SK-N-SH (cell line): ENCODE data around the gene TRIM22. TPM values are rescaled to one million over a fixed set of nuclear protein-coding genes. Genes with fewer than 3 reads are reported as not detected.

ENCODE experiments used
- CTCF ChIA-PET: fragments of 300-600, 350-600 bp; formaldehyde crosslinking; extraction: SDS; loops from one replicate; lab custom pipeline; 2021; lab: Yijun Ruan, JAX
- POLR2A ChIA-PET: fragments of 350-600 bp; sonication (Branson Sonifier 250); formaldehyde crosslinking; extraction: SDS; loops from one replicate; lab custom pipeline; 2020; ENCODE audit warnings: antibody characterized with exemption, inconsistent platforms; lab: Yijun Ruan, JAX
- DNase-seq: peaks from one replicate; pipeline ENCODE4 v3.0.0; 2012
- H2AFZ ChIP-seq: fragments of 200-600 bp; sonication (generic); 2 replicates; pipeline ENCODE4 v1.8.1; 2016; ENCODE audit warnings: antibody characterized with exemption, mild to moderate bottlenecking, low read depth
- H3F3A ChIP-seq: fragments of 200-600 bp; sonication (generic); replicated peaks from 2 replicates; pipeline ENCODE3; 2016; ENCODE audit warnings: antibody characterized with exemption, mild to moderate bottlenecking; ENCODE audit not compliant: insufficient read depth
- H3K27ac ChIP-seq, 2 experiments: fragments of 200-500 bp in 1 of 2; fragments of 200-600 bp in 1 of 2; sonication (Bioruptor generic) in 1 of 2; sonication (generic), shearing (Covaris generic) in 1 of 2; 2 replicates each; pipeline versions ENCODE4 v1.5.1 to v1.6.1; 2014 to 2016; ENCODE audit warnings: low read depth in 2 of 2, inconsistent platforms in 1 of 2, low read length in 1 of 2, mild to moderate bottlenecking in 1 of 2, mixed read lengths in 1 of 2
- H3K27me3 ChIP-seq: fragments of 200-600 bp; sonication (generic), shearing (Covaris generic); 2 replicates; pipeline ENCODE4 v1.6.1; 2016; ENCODE audit warnings: mixed run types; ENCODE audit not compliant: insufficient read depth
- H3K36me3 ChIP-seq, 2 experiments: fragments of 200-500 bp in 1 of 2; fragments of 200-600 bp in 1 of 2; sonication (Bioruptor generic) in 1 of 2; sonication (generic) in 1 of 2; replicated peaks in 1 of 2; 2 replicates each; pipeline versions ENCODE3 to v1.5.1; 2014 to 2016; ENCODE audit warnings: low read length in 1 of 2, mild to moderate bottlenecking in 1 of 2; ENCODE audit not compliant: insufficient read depth in 2 of 2, control insufficient read depth in 1 of 2
- H3K4me1 ChIP-seq, 2 experiments: fragments of 200-500 bp in 1 of 2; fragments of 200-600 bp in 1 of 2; sonication (Bioruptor generic) in 1 of 2; sonication (generic), shearing (Covaris generic) in 1 of 2; 2 replicates each; pipeline versions ENCODE4 v1.5.1 to v1.6.1; 2014 to 2016; ENCODE audit warnings: low read depth in 1 of 2, low read length in 1 of 2, mixed run types in 1 of 2; ENCODE audit not compliant: insufficient read depth in 2 of 2, control insufficient read depth in 1 of 2
- H3K4me2 ChIP-seq: fragments of 200-600 bp; sonication (generic), shearing (Covaris generic); 2 replicates; pipeline ENCODE4 v1.6.1; 2017; ENCODE audit warnings: mixed run types
- H3K4me3 ChIP-seq, 2 experiments: fragments of 200-500 bp in 1 of 2; fragments of 200-600 bp in 1 of 2; sonication (Bioruptor generic) in 1 of 2; sonication (generic), shearing (Covaris generic) in 1 of 2; 2 replicates each; pipeline versions ENCODE4 v1.5.1 to v1.8.1; 2014 to 2016; ENCODE audit warnings: low read depth in 2 of 2, inconsistent platforms in 1 of 2, low read length in 1 of 2, mild to moderate bottlenecking in 1 of 2, mixed read lengths in 1 of 2, moderate library complexity in 1 of 2
- H3K79me2 ChIP-seq: fragments of 200-600 bp; sonication (generic); 2 replicates; pipeline ENCODE4 v1.8.1; 2017; ENCODE audit warnings: mild to moderate bottlenecking; ENCODE audit not compliant: insufficient read depth
- H3K9ac ChIP-seq: fragments of 200-600 bp; sonication (generic); 2 replicates; pipeline ENCODE4 v1.6.1; 2017; ENCODE audit warnings: mixed run types
- H3K9me2 ChIP-seq: fragments of 200-600 bp; sonication (generic); 2 replicates; pipeline ENCODE4 v1.6.1; 2017; ENCODE audit warnings: mixed run types
- H3K9me3 ChIP-seq: fragments of 200-600 bp; sonication (generic); 2 replicates; pipeline ENCODE4 v1.6.1; 2017; ENCODE audit warnings: mixed run types, mild to moderate bottlenecking, moderate library complexity
- H4K20me1 ChIP-seq: fragments of 200-600 bp; sonication (generic); 2 replicates; pipeline ENCODE4 v1.6.1; 2017; ENCODE audit warnings: mild to moderate bottlenecking, mixed run types; ENCODE audit not compliant: insufficient read depth
- EP300 ChIP-seq, 2 experiments: IDR thresholded peaks; 2 replicates each; pipeline versions ENCODE4 v1.4.0 to v1.6.1; 2012; ENCODE audit warnings: borderline replicate concordance in 1 of 2, low read depth in 1 of 2, low read length in 1 of 2
- FOXJ3 ChIP-seq: sonication (generic); formaldehyde crosslinking; IDR thresholded peaks from 2 replicates; pipeline ENCODE4 v1.5.1; 2020; ENCODE audit warnings: mild to moderate bottlenecking, missing genetic modification reagents
- FOXM1 ChIP-seq: IDR thresholded peaks from 2 replicates; pipeline ENCODE4 v1.4.0; 2012; ENCODE audit warnings: low read depth, mild to moderate bottlenecking
- MXI1 ChIP-seq: IDR thresholded peaks from 2 replicates; pipeline ENCODE4 v1.6.1; 2012; ENCODE audit warnings: mild to moderate bottlenecking, low read depth, low read length, improper control_type of control experiment
- NRF1 ChIP-seq: IDR thresholded peaks from 2 replicates; pipeline ENCODE4 v1.6.1; 2012; ENCODE audit warnings: low read depth, mild to moderate bottlenecking, low read length
- PBX3 ChIP-seq: IDR thresholded peaks from 2 replicates; pipeline ENCODE4; 2012
- POLR2AphosphoS5 ChIP-seq: IDR thresholded peaks from 2 replicates; pipeline ENCODE4 v1.6.1; 2012; ENCODE audit warnings: low read depth, low read length
- RXRA ChIP-seq: IDR thresholded peaks from 2 replicates; pipeline ENCODE4 v1.4.0; 2012; ENCODE audit warnings: low read depth, mild to moderate bottlenecking, borderline replicate concordance
- SIN3A ChIP-seq: IDR thresholded peaks from 2 replicates; pipeline ENCODE4 v1.6.1; 2012; ENCODE audit warnings: low read depth, mild to moderate bottlenecking, low read length, moderate library complexity, borderline replicate concordance
- TCF12 ChIP-seq: IDR thresholded peaks from 2 replicates; pipeline ENCODE4 v1.4.0; 2012
- YY1 ChIP-seq: IDR thresholded peaks from 2 replicates; pipeline ENCODE4 v1.4.0; 2012; ENCODE audit warnings: low read depth, mild to moderate bottlenecking
- ZBTB33 ChIP-seq: IDR thresholded peaks from 2 replicates; pipeline ENCODE4 v1.4.0; 2012; ENCODE audit warnings: low read depth, borderline replicate concordance
- WGBS: methylation state at CpG from one replicate; pipeline ENCODE4 v1.1.6; 2017; ENCODE audit warnings: low lambda C conversion rate; 5-methylcytosine and 5-hydroxymethylcytosine counted together
- polyA plus RNA-seq, 3 experiments: library from polyadenylated mRNA; depleted of rRNA; stranded (reverse); fragments of >200 nt; gene quantifications; 2 replicates each; pipeline ENCODE4 v1.2.3, GENCODE V29; 2012
- TF ChIP-seq, protein P1 (sequence below): IDR thresholded peaks from 2 replicates; pipeline ENCODE4 v1.4.0; 2012; ENCODE audit warnings: low read depth

Gene TRIM22
- polyA plus RNA-seq, 1 of the 3 experiments (the other 2 are of a cell fraction) = 47.1 TPM

GRCh38 chr11:5665746-5666401 lies 23.7 kb upstream of the TRIM22 start:
- no peak overlapping the region for H3K4me3 ChIP-seq
- H3K27me3 ChIP-seq = no peaks in the 10 kb centered on the region
- no peaks in the 10 kb centered on the region for H4K20me1 ChIP-seq
- no peaks in the 10 kb centered on the region for H3K9me3 ChIP-seq
- H2AFZ ChIP-seq = no peak overlapping the region
- H3F3A ChIP-seq = no peaks in the 10 kb centered on the region
- DNase-seq = no peak
- no peaks in the 10 kb centered on the region for H3K79me2 ChIP-seq
- ChIA-PET POLR2A (no interaction called here), CTCF (no interaction called here)
- H3K4me2 ChIP-seq = no peak overlapping the region
- H3K9me2 ChIP-seq = no peaks in the 10 kb centered on the region
- H3K27ac ChIP-seq = no peak overlapping the region
- H3K36me3 ChIP-seq = peaks cover 11 to 60% of the 10 kb centered on the region in 2 experiments
- no peak overlapping the region for H3K9ac ChIP-seq
- WGBS = 76% methylated on average over 5 of the region's 5 CpGs
- TF ChIP-seq RXRA (no peak), TCF12 (no peak), FOXM1 (no peak), NRF1 (no peak), YY1 (no peak), MXI1 (no peak), EP300 (IDR thresholded peaks at IDR 0.05; ENCODE audit: borderline replicate concordance in 1 of 2, low read depth in 1 of 2, low read length in 1 of 2) (no peak), FOXJ3 (CRISPR knock-in tag) (no peak), SIN3A (no peak), ZBTB33 (no peak), PBX3 (no peak), POLR2AphosphoS5 (no peak)
- TF ChIP-seq, protein P1, sequence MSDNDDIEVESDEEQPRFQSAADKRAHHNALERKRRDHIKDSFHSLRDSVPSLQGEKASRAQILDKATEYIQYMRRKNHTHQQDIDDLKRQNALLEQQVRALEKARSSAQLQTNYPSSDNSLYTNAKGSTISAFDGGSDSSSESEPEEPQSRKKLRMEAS = no peak
- no peaks in the 10 kb centered on the region for H3K4me1 ChIP-seq

- H3F3A ChIP-seq = peaks cover 2% of the 10 kb centered on the region
- H3K9me2 ChIP-seq = no peaks in the 10 kb centered on the region
- H3K27me3 ChIP-seq = no peaks in the 10 kb centered on the region
- H3K4me3 ChIP-seq = no peak overlapping the region
- POLR2A ChIA-PET = no interaction called here
- CTCF ChIA-PET = no interaction called here
- peaks cover 11 to 65% of the 10 kb centered on the region in 2 experiments for H3K36me3 ChIP-seq
- no peaks in the 10 kb centered on the region for H3K79me2 ChIP-seq
- H3K4me1 ChIP-seq = no peaks in the 10 kb centered on the region
- H3K27ac ChIP-seq = no peak overlapping the region
- DNase-seq = no peak
- TF ChIP-seq NRF1 (no peak), POLR2AphosphoS5 (no peak)
- no peak overlapping the region for H2AFZ ChIP-seq
- 53% methylated on average over 6 of the region's 6 CpGs for WGBS
- H3K9me3 ChIP-seq = no peaks in the 10 kb centered on the region
- no peak overlapping the region for H3K4me2 ChIP-seq
- no peak overlapping the region for H3K9ac ChIP-seq
- no peaks in the 10 kb centered on the region for H4K20me1 ChIP-seq
These were observed 23.2 kb upstream of the TRIM22 start for GRCh38 chr11:5666402-5666793.
